ENCODE data around the gene ZKSCAN7.

- TF ChIP-seq, protein P1, sequence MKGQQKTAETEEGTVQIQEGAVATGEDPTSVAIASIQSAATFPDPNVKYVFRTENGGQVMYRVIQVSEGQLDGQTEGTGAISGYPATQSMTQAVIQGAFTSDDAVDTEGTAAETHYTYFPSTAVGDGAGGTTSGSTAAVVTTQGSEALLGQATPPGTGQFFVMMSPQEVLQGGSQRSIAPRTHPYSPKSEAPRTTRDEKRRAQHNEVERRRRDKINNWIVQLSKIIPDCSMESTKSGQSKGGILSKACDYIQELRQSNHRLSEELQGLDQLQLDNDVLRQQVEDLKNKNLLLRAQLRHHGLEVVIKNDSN (IDR thresholded peaks at IDR 0.05) = no peak
- TF ChIP-seq, protein P2, sequence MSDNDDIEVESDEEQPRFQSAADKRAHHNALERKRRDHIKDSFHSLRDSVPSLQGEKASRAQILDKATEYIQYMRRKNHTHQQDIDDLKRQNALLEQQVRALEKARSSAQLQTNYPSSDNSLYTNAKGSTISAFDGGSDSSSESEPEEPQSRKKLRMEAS (IDR thresholded peaks at IDR 0.05) = no peak
- no peak for TF ChIP-seq EGR1 (IDR thresholded peaks at IDR 0.05)
- no peak for TF ChIP-seq TEAD4 (IDR thresholded peaks at IDR 0.05)
- no peak for TF ChIP-seq EP300 (IDR thresholded peaks at IDR 0.05; ENCODE audit: borderline replicate concordance)
- TF ChIP-seq YY1 (IDR thresholded peaks at IDR 0.05; ENCODE audit: low read depth) = no peak
- TF ChIP-seq CEBPB (IDR thresholded peaks at IDR 0.05) = no peak
- no peak for TF ChIP-seq FOXM1 (IDR thresholded peaks at IDR 0.05; ENCODE audit: borderline replicate concordance, low read depth)
- no peak for TF ChIP-seq REST (IDR thresholded peaks at IDR 0.05; ENCODE audit: low read depth)
- no peak for TF ChIP-seq TAF1 (IDR thresholded peaks at IDR 0.05; ENCODE audit: low read depth)
- TF ChIP-seq RAD21 (IDR thresholded peaks at IDR 0.05; ENCODE audit: low read depth) = no peak
- no peak for TF ChIP-seq ZBTB7A (IDR thresholded peaks at IDR 0.05; ENCODE audit: low read depth)
- no peak for TF ChIP-seq CREB1 (IDR thresholded peaks at IDR 0.05; ENCODE audit: low read depth)
These were observed 43.8 kb upstream of the ZKSCAN7 start for GRCh38 chr3:44511238-44511566.
